NCI-H748 (cell line): ENCODE measurements around the gene WDR90.
"Not testable (repeated sequence)": the region's sequence is repeated elsewhere in the genome, so short reads cannot be mapped to it uniquely, and the experiment has no call there.

Source experiments
- DNase-seq: peaks from one replicate; lab custom pipeline; 2025; ENCODE audit not compliant: unreplicated experiment; lab: John Stamatoyannopoulos, UW

The WDR90 gene

DNA sequence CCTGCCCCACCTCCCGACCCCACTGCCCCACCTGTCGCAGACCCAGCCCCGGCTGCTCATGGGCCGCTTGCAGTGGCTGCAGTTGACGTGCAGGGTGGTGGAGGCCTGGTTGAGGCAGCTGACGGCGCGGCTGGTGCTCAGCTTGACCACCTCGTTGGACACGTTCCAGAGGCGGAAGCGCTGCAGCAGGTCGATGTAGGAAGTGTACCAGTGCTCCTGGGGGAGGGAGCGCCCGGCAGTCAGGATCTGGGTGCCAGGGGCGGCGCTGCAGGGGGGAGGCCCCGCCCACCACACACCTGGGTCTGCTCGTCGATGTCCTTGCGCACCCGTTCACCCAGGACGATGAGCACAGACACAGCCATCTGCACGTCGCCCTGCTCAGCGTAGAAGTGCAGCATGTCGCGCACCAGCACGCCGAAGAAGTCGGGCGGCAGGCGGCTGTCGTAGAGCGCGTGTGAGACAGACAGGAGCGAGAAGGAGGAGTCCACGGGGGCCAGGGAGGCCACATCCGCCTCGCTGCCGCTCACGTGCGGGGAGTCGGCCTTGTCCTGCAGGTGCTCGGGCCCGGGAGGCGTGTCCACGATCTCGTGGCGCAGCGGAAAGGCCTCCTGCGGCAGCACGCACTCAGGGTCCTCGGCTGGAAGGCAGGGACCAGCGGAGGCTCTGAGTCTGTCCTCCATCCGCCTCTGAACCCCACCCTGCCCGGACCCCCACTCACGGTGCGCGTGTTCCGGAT lies 36.0 kb downstream of the WDR90 start:
- DNase-seq, result no peak

DNA sequence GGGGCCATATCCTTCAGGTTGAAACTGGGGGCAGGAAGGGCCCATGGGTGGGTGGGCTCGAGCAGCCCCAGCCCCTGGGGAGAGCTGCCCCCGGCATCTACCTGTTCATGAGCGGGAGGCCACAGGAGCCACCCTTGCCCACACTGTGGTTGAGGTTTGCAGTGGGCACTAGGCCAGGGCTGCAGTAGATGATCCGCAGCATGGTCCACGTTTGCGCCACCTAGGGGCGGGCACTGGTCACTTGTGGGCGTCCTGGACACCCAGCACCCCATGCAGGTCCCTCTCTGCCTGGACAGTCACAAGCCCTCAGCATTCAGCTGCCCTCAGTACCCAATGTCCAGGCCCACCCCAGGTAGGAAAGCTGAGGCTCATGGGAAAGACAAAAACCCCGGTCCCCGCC lies 36.8 kb downstream of the WDR90 start:
- DNase-seq, result peak; percentile 31

DNA sequence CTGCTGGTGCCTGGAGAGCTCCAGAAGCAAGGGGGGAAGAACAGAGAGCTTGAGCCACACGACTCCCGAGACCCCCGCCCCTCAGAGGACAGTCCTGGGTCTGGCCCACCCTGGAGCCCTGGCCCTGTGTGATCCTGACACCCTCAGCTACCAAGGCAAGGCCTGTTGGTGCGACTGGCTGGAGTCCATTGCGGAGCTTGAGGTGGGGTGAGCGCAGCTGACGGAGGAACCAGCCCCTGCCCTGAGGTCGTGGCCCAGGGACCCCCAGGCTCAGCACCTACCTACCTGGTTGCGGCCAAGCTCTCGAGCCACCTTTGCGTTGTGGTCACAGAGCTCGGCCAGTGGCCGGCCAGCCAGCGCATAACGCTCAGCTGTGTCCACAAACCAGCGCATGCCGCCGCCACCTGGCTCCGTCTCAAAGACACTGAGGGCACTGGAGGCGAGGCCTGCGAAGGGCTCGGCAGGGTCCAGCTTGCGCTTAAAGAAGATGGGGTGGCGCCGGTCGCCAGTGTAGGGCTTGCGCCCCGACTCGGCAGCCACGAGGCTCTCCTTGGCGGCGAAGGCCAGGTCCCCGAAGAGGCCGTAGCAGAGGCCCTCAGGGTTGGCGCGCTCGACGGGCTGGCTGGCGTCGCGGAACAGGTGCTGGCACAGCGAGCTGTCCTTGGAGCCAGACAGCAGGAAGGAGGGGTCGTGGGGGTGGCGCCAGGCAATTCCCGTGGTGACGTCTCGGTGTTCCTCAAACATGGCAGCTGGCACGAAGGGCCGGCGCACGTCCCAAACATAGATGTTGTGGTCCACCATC lies 37.5 kb downstream of the WDR90 start:
- no peak for DNase-seq

DNA sequence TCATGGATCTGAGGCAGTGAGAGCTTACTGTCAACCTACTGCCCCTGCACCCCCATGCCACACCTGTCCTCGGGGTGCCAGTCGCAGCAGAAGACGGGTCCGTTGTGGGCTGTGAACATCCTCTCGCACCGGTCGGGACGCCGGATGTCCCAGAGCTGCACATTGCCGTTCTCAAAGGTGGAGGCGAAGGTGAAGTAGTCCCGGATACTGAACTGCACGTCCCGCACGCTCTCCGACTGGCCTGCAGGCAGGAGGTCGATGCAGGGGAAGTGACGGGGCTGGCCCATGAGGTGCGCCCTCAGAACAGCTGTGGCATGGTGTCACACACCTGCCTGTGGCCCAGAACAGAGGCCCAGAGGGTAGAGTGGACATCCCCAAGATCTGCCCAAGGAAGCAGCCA lies 38.3 kb downstream of the WDR90 start:
- no peak for DNase-seq

DNA sequence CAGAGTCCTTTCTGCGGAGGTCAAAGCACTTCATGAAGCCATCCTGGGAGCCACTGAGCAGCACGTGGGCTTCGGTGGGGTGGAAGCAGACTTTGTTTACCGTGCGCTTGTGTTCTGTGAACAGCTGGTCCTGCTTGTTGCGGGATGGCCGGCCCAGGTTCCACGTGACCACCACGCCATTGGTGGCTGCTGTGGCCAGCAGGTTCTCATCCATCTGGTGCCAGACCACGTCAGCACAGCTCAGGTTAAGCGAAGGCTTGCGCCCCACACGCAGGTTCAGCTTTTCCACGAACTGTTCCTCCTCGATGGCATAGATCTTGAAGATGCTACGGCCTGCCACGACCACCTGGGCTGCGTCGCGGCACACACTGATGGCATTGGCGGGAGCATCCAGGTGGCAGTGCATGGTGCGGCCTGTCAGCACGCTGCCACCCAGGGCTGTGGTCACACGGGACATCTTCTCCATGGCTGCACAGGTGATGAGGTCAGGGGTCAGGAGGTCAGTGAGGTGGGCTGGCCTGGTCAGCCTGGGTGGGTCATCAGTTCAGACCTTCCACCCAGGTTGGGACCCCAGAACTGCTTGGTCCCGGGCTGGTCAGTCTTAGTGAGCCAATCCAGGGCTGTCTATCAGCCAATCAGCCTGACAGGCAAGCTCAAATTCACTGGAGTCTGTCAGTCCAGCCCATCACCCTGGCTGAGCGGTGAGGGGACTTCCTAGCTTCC lies 40.2 kb downstream of the WDR90 start:
- DNase-seq, result no peak

DNA sequence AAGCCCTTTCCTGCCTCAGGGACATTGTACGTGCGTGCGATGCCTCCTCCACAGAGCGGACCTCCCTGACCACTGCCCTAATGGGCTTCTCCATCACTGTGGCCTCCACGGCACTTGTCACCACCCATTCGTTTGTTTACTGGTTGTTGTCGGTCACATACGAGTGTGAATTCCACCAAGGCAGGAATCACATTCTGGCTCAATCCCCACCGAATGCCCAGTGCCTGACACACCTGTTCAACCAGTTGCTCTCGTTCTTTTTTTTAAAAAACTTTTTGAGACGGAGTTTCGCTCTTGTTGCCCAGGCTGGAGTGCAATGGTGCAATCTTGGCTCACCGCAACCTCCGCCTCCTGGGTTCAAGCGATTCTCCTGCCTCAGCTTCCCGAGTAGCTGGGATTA lies 42.1 kb downstream of the WDR90 start:
- DNase-seq, result not testable (repeated sequence)

DNA sequence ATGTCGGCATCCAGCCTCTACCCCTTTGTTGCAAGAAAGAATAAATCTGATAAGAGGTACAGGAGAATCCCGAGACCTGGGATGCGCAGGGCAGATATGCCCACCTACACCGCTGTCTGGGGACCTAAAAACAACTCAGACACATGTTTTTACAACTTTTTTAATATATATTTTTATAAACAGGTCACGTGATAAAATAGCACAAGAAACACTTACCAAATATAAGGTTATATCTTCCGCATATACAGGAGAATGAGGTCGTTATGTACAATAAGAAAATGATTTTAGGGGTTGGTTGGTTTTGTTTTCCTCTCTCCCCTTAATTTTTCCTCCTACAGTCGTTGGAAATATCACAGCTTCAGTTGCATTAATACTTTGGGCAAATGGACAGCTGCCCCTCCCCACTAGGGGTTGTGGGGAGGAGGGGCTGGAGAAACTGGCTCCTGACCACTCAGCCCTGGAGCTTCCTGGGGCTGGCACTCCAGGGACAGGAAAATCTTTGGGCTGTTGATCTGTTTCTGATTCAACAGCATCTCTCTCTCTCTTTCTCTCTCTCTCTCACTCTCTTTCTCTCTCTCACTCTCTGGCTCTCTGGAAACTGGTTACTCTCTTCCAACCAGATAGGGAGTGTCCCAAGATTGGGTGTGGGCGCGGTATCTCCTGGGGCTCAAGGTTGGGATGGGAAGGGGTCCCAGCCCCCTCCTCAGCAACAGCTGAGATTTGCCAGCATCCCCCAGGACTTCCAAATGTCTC lies 43.4 kb downstream of the WDR90 start:
- no peak for DNase-seq

DNA sequence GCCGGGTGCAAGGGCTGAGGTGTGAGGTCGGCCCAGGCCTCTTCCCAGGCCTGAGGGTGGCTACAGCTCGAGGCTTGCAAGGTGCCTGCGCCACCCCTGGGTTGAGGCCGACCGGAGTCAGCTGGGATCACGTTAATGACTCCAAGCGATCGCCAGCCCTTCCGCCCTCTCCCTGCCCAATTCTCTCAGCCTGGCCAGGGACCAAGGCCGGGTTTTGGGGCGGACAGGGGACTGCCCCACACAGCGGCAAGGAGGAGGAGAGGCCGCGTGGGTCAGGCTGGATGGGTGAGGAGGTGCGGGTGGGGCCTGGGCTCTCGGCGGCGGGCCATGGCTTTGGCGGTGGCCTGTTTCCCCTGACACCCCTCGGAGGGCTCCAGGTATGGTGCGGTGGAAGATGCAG lies 44.2 kb downstream of the WDR90 start:
- no peak for DNase-seq

DNA sequence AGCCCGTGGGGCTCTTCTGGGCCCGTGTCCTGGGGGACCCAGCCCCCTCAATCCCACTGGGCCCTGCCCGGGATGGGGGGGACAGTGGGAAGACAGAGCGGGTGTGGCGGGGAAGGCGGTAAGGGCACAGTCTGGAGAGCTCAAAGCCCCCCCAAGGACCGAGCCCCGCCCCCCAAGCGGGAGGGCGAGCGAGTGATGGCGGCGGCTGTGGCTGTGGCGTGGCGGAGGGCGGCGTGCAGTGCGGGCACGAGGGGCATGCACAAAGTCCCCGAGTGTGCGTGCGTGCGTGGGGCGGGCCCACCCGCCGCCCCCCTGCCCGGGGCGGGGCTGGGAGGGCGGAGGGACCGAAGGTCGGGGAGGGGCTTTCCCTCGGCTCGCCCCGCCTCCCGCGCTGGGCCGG lies 44.6 kb downstream of the WDR90 start:
- DNase-seq, result no peak

DNA sequence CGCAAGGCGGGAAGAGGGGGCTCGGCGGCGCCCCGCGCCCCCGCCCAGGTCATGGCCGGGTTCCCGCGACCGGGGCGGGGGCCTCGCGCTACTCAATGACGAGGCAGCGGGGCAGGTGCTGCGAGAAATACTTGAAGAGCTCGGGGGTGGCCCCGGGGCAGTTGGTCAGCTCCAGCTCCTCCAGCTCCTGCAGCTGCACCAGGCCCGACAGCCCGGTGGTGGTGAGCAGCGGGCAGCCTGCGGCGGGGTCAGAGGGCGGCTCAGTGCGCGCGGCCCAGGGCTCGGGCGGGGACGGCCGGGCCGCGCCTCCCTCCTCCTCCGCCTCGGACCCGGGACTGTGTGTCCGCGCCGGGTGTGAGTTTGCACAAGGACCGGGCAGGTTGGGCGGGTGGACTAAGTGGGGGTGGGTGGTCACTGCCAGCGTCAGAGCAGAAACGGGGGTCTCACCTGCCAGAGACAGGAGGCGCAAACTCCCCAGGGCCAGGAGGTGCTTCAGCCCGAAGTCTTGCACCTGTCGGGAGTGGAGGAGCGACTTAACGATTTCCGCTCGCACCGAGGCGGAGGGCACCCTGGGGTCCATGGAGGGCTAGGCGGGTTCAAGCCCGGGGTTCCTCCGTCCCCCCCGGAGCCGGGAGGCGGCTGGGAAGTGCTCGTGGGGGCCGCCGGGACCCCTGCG lies 45.2 kb downstream of the WDR90 start:
- no peak for DNase-seq

DNA sequence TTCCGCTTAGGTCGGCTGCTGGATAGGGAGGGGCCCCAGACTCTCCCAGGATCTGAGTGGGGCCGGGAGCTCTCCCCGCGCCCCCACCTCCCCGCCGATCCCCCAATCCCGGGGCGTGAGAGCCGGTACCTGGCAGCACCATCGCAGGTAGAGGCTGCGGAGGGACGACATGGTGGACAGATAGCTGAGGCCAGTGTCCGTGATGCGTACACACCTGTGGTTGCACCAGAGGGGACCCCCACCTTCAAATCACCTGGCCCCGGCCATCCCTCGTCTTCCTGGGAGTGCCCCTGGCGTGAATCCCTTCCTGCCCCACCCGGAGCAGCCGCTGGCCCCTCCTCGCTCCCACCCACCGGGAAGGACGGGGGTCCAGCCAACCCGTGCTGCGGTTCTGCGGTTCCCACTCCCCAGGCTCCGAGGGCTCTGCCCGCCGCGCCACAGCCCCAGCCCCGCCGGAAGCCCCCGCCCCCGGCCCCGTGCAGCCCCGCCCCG lies 45.7 kb downstream of the WDR90 start:
- DNase-seq, result no peak

DNA sequence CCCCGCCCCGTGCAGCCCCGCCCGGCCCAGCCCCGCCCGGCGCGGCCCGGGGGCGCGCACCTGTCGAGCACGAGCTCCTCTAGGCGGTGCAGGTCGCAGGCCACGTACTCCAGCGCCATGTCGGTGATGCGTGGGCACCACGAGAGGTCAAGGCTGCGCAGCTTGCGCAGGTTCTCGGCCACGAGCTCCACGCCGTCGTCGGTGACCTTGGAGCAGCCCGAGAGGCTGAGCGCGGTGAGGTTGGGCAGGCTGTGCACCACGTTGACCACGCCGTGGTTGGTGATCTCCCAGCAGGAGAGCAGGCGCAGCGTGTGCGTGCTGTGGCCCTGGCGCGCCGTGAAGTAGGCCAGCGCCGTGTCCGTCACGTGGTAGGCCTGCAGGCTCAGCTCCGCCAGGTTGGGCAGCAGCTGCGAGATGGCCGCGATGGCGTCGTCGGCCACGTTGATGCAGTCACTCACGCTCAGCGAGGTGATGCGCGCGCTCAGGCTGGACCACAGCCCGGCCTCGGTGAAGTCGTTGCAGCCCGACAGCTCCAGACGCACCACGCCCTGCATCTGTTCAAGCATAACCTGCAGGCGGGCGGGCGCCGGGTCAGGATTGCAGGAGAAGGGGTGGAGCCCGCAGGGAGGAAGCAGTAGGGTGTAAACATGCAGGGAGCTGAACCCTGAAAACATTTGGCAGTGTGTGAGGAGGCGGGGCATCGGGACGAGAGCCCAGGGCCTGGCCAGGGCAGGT lies 46.4 kb downstream of the WDR90 start:
- DNase-seq, result peak; percentile 96

DNA sequence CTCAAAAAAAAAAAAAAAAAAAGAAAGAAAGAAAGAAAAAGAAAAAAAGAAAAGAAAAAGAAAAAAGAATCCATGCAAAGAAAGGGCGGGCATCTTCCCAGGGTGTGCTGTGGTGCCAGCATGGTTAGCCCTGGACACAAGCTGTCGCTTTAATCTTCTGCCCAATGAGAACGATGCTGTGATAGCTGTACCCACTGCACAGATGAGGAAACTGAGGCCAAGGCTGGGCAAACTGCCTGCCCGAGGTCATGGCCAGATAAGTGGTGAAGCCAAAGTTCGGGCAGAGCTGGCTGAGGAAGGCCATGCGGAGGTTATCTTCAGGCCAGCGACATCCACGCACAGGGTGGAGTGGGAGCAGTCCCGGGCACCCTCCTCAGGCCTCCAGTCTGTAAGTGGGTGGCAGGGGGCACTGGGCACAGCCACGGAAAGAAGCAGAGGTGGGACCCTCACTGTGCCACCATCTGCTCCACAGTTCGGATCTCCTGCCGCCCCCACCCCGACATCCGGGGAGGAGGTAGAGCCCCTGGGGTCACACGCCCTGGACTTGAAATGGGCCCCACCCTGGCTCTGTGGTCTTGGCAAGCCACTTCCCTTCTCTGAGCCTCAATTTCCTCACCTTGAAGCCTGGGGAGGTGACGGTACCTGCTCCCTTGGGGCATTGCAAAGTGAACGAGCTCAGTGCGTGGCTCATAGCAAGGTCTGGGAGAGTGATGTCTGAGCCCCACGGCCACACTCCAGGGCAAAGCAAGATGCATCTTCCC lies 49.9 kb downstream of the WDR90 start:
- DNase-seq, result no peak

DNA sequence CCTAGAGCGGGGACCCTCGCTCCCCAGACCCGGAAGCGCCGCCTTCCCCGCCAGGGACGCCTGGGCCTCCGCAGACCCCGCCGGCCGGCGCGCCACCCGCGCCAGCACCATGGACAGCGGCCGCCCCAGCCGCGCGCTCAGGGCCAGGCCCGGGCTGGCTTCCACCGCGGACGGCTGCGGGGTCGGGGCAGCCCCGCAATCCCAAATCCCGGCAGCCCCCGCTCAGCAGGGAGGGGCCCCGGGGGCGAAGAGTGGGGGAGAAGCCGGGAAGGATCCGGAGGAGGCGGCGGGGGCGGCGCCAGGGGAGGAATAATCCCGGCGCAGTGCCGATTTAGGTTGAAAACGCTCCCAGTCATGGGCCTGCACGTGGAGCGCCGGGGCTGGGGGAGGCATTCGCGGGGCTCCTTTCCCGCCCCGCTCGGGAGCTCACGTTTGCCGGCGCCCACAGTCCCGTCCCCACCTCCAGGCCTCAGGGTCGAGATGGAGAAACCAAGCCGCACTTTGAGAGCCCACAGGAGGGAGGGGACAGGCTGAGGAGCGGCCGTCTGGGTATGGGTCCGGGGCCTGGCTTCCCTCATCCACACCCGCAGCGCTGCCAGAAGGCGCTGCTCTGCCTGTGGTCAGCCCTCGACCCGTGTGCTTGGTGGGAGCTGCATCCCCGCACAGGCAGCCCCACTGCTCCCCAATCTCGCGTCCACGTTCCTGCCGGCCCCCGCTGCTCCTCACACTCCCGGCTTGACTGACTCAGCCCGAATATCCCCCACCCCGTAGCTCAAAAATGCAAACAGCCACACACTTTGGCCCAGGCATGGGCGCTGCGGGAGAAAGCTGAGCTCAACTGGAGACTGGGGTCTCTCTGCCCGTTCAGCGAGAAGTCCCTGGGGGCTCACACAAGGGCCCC lies 51.8 kb downstream of the WDR90 start:
- no peak for DNase-seq

DNA sequence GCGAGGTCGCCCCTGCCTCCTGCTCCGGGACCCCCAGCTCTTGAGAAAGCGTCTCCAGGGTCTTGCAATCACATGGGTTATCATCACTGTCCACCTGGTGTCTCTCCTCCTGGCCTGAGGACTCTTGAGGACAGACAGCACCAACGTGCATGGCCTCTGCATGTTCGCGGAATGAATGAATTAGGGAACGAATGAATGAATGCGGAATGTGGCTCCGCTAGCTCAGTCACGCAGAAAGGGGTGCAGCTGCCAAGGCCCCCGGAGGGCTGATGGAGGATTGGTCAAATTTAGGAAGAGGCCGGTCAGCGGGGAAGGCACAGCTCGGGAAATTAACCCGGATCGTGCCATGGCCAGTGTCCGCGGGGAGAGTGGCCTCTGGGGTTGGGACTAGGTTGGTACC lies 53.2 kb downstream of the WDR90 start:
- no peak for DNase-seq

DNA sequence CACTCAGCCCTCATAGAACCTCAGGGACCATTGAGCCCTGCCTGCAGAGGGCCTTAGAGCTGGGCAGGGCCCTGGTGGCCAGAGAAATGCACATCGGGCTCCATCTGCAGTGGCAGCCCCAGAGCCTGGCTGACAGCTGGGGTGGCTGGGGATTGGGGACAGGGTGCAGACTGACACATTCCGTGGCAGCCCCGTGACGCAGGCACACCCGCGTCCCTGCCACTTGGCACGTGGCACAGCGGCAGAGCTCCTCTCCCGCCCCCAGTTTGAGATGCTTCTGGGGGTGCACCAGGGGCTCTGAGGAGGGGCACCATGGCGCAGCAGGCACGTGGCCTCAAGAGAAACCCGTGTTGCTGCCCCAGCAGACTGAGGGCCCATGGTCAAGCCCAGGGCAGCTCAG lies 54.2 kb downstream of the WDR90 start:
- DNase-seq, result no peak

DNA sequence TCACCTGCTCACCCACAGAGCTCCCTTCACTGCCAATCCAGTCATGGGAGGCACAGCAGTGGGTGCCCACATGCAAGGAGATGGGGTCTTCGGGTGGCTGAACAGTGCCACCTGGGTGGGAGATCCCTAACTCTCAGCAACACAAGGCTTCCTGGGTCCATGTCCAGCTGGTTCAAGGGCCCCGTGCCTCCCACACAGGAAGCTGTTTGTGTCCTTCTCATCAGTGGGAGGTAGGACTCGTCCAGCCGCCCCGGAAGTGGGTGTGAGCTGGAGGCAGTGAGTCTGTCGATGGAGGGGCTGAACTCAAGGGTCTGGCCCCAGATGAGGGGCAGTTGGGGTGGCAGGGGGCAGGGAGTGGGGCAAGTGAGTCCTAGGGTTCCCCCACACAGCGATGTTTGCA lies 54.9 kb downstream of the WDR90 start:
- no peak for DNase-seq
